ENCODE measurements around the gene FAM83E.

The FAM83E gene

DNA sequence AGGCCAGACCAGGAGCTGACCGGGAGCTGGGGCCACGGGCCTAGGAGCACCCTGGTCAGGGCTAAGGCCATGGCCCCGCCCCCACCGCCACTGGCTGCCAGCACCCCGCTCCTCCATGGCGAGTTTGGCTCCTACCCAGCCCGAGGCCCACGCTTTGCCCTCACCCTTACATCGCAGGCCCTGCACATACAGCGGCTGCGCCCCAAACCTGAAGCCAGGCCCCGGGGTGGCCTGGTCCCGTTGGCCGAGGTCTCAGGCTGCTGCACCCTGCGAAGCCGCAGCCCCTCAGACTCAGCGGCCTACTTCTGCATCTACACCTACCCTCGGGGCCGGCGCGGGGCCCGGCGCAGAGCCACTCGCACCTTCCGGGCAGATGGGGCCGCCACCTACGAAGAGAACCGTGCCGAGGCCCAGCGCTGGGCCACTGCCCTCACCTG, 11.0 kb upstream of the FAM83E start:
- no peak overlapping the region for H3K4me3 ChIP-seq (ENCODE audit: low read depth, low read length)
- TF ChIP-seq, protein P1, sequence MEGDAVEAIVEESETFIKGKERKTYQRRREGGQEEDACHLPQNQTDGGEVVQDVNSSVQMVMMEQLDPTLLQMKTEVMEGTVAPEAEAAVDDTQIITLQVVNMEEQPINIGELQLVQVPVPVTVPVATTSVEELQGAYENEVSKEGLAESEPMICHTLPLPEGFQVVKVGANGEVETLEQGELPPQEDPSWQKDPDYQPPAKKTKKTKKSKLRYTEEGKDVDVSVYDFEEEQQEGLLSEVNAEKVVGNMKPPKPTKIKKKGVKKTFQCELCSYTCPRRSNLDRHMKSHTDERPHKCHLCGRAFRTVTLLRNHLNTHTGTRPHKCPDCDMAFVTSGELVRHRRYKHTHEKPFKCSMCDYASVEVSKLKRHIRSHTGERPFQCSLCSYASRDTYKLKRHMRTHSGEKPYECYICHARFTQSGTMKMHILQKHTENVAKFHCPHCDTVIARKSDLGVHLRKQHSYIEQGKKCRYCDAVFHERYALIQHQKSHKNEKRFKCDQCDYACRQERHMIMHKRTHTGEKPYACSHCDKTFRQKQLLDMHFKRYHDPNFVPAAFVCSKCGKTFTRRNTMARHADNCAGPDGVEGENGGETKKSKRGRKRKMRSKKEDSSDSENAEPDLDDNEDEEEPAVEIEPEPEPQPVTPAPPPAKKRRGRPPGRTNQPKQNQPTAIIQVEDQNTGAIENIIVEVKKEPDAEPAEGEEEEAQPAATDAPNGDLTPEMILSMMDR (IDR thresholded peaks at IDR 0.05; ENCODE audit: low read depth, low read length) = no peak

DNA sequence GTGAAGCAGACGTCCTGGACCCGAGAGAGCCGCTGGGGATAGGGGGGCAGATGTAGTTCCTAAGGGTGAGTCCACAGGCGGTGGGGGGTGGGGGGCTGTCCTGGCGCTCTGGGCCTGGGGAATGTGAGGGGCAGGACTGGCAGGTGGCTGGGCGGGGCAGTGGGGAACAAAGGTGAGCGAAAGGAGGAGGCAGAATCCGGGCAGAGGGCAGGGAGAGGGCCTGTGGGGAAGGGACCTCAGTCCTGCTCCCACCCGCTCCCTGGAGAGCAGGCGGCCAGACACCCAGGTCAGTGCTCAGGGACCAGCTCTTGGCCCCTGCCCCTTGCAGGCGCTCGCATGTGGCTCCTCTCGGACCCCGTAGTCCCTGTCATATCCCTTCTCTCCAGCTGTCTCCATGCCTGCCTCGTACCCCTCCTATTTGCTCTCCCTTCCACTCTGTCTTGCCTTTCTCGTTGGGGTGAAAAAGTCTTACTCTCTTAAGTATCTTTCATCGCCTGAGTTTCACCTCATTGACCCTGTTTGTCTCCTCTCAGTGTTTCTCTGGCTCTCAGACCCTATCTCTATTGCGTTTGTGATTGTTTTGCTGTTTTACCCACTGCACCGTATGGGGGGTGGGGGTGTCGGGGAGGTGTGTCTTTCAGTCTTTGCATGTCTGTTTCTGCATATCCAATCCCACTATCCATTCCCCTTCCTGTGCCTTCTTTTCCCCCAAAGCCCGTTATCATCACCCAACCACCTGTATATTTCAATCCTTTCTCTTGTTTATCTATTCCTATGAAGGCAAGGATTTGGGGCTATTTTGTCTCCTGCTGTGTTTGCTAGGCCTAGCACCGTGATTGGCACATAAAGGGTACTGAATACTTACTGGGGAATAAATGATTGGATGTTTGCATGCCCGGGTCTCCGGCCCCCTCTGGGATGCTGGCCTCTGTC, 10.2 kb upstream of the FAM83E start:
- TF ChIP-seq, protein P1 (IDR thresholded peaks at IDR 0.05; ENCODE audit: low read depth, low read length) = no peak
- peak overlapping the region; percentile 62 for H3K4me3 ChIP-seq (ENCODE audit: low read depth, low read length)

DNA sequence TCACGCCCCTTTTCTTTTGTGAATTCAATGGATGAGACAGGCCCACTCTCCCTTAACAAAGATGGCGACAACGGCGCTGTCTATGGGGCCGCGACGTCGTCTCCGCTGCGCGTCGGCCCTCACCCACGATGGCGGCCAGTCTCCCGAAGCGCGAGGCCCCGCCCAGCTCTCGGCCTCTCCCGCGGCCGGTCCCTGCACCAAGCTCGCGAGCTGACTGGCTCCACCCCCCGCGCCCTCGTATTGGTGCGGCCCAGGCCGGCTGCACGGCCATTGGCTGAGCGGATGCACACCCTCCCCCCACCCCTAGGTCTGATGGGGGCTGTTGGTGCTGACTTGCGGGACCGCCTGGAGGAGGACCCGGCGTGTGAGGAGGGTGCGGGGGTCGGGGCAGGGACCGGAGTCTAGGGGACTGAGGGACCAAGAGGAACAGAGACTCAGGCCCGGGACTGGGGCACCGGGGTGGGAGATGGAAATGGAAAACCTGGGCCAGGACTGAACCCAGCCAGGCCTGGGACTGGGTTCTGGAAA, 9.3 kb upstream of the FAM83E start:
- TF ChIP-seq, protein P1 (IDR thresholded peaks at IDR 0.05; ENCODE audit: low read depth, low read length) = no peak
- peak overlapping the region; percentile 62 for H3K4me3 ChIP-seq (ENCODE audit: low read depth, low read length)

DNA sequence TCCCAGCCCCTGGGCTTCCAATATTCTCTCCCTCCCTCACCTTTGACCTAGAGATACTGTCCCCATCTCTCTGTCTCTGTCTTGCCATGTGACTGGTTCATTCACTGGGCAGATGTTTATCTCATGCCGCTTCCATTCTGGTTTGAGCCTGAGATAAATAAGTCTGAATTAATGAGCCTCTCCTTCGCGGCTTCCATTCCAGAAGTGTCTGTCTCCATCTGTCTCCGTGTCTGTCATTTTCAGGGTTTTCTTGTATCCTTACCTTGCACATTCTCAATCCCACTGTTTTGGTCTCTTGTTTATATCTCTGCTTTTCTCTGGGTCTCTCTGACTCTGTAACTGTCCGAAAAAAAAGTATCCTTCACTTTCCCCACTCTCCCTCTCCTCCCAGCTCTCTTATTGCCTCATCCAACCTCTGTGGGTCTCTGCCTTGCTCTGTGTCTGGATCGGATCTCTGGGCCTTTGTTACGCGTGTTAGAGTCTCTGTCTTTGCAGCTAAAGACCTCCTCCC, 8.7 kb upstream of the FAM83E start:
- H3K4me3 ChIP-seq (ENCODE audit: low read depth, low read length) = peak overlapping the region; percentile 34
- TF ChIP-seq, protein P1 (IDR thresholded peaks at IDR 0.05; ENCODE audit: low read depth, low read length) = no peak

DNA sequence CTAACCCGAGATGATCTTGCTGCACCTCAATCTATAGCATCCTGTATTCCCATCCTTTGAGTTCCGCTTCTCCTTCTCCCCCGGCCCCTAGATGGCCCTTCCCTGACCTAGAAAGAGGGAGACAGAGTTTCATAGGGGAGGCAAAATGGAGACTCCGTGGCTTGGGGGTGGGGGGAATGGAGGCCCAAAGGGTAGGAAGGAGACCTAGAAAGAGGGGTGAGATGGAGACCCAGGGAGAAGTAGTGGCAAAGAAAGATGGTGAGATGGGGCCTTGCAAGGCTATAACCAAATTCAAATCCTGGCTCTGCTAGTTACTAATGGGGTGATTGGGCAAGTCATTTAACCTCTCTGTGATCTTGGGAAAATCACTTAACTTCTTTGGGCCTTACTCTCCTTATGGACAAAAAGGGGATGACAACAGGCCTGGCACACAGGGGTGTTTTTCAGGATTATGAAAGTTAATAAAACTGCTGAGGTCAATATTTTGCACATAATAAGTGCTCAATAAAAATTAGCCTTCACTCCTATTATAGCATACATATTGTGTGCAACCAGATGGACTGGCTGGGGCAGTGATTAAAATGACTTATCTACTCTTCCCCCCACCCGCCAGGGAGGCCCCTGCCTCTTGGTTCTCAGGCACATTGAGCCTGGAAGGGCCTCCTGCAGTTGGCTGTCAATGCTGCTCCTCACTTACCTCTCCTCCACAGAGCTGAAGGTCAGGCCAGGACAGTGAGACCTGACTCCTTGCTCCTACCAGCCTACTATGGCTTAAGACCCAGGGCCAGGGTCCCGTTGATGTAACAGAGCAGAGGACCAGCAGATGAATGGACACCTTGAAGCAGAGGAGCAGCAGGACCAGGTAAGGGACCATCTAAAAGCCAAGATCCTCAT, 5.1 kb upstream of the FAM83E start:
- TF ChIP-seq, protein P1 (IDR thresholded peaks at IDR 0.05; ENCODE audit: low read depth, low read length) = no peak
- peak overlapping the region; percentile 100 for H3K4me3 ChIP-seq (ENCODE audit: low read depth, low read length)

DNA sequence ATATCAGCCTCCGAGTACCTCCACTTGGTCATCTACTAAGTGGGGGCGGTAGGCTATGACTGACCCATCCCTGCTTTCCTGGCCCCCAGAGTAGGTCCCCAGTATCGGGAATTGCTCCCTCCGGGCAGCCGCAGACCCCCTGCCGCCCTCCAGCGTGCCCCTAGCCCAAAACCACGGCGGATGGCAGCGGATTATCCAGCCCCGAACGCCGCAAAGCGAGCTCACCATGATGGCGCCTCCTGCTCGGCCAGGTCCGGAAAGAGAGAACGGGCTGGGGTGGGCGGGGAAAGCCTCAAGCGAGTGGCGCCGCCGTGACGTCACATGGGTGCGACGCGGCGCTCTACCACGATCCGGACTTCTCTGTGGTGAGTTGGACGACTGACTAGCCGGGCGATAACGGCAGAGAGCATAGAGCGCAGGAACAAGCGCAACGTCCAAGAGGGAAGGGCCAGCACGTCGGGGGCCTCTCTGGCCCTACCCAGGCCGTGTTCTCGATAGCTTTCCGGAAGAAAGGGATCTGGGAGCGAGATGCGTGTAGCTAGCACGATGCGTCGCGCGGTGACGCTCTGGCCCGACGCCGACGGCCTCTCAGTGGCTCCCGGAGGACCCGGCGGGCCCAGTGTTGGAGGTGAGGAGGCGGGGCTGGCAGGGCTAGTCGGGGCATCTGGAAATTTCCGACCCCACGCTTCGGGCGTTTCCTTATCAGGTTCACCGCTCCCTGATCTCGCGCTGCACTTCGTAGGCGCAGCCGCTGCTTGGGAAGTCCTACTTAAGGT, 4.2 kb upstream of the FAM83E start, which contains the start of the genes RPL18 and SPHK2:
Gene RPL18 (minus strand): TSS at position 263 of the 776 bp plus-strand sequence. CDS start 35 bp downstream, at position 228.
Gene SPHK2 (plus strand): TSS at position 591 of the 776 bp plus-strand sequence. CDS start 1,009 bp downstream, outside the sequence.
- TF ChIP-seq, protein P1 (IDR thresholded peaks at IDR 0.05; ENCODE audit: low read depth, low read length) = no peak

More for the DNA sequence above, 4.2 kb upstream of the FAM83E start, which contains the start of the genes RPL18 and SPHK2:
- H3K4me3 ChIP-seq (ENCODE audit: low read depth, low read length) = peak within 1 kb of the TSS; percentile 100

Measured in WI38 (cell line).